NCI-H2081 treated with DMSO at 0.1 percent for 48 hours (cell line): ENCODE results near the gene C12orf57.
A peak's percentile ranks its signal among the peaks of the same experiment; 100 is the strongest.
"Not testable (repeated sequence)": the region's sequence is repeated elsewhere in the genome, so short reads cannot be mapped to it uniquely, and the experiment has no call there.

Experiments used
- DNase-seq: peaks from one replicate; lab custom pipeline; 2025; lab: John Stamatoyannopoulos, UW

C12orf57 gene

GRCh38 chr12:6943722-6944380 lies at the start of gene C12orf57, which contains the start of gene RNU7-1:
Gene C12orf57, plus strand, starts transcription at chr12:6944022. Its CDS starts 100 bp downstream, at chr12:6944122.
Gene RNU7-1, plus strand, starts transcription at chr12:6943816.
- peak; percentile 94 for DNase-seq

- DNase-seq = no peak
These were observed 49.5 kb upstream of the C12orf57 start for GRCh38 chr12:6894321-6894720.

- no peak for DNase-seq
These were observed 46.9 kb upstream of the C12orf57 start for GRCh38 chr12:6896846-6897435.

- DNase-seq = no peak
These were observed 44.4 kb upstream of the C12orf57 start for GRCh38 chr12:6899427-6899826.

GRCh38 chr12:6899837-6900519 lies 43.8 kb upstream of the C12orf57 start:
- no peak for DNase-seq

- no peak for DNase-seq
These were observed 41.4 kb upstream of the C12orf57 start for GRCh38 chr12:6902448-6902847.

- no peak for DNase-seq
These were observed 40.1 kb upstream of the C12orf57 start for GRCh38 chr12:6903722-6904121.

- DNase-seq = peak; percentile 61
These were observed 39.2 kb upstream of the C12orf57 start, which contains the start of gene LRRC23 for GRCh38 chr12:6904280-6905276. Gene LRRC23, plus strand, starts transcription at chr12:6904822. Its CDS starts 812 bp downstream, at chr12:6905634.

- no peak for DNase-seq
These were observed 38.3 kb upstream of the C12orf57 start for GRCh38 chr12:6905414-6906040.

GRCh38 chr12:6908141-6908540 lies 35.7 kb upstream of the C12orf57 start:
- not testable (repeated sequence) for DNase-seq

- no peak for DNase-seq
These were observed 34.2 kb upstream of the C12orf57 start for GRCh38 chr12:6909421-6910145.

- no peak for DNase-seq
These were observed 31.5 kb upstream of the C12orf57 start for GRCh38 chr12:6912164-6912935.

GRCh38 chr12:6914246-6914946 lies 29.4 kb upstream of the C12orf57 start, which contains the start of gene ENO2:
Gene ENO2, plus strand, starts transcription at chr12:6914580. Its CDS starts 1,253 bp downstream, at chr12:6915833.
- DNase-seq = no peak

- no peak for DNase-seq
These were observed 28.7 kb upstream of the C12orf57 start for GRCh38 chr12:6914947-6915788.

GRCh38 chr12:6915789-6916285 lies 28.0 kb upstream of the C12orf57 start:
- DNase-seq = no peak

GRCh38 chr12:6916426-6917200 lies 27.2 kb upstream of the C12orf57 start:
- DNase-seq = no peak
